Naive thymus-derived CD4-positive, alpha-beta T cell (primary cell): ENCODE measurements around the gene RRAS2. TPM values are rescaled to one million over a fixed set of nuclear protein-coding genes. Genes with fewer than 3 reads are reported as not detected.

ENCODE experiments used
- ATAC-seq: fragments of 150-1000 bp; cut with Tn5 transposase; 2 replicates; pipeline ENCODE4 v1.10.0; 2021; ENCODE audit warnings: mild to moderate bottlenecking, moderate library complexity
- CTCF ChIA-PET: fragments of 350-600 bp; sonication (Branson Sonifier 250); formaldehyde crosslinking; loops from one replicate; lab custom pipeline; 2021; ENCODE audit warnings: antibody characterized with exemption; lab: Charles Lee
- POLR2A ChIA-PET: fragments of 350-600 bp; sonication (Branson Sonifier 250); formaldehyde crosslinking; loops from one replicate; lab custom pipeline; 2021; ENCODE audit warnings: antibody characterized with exemption, inconsistent platforms; lab: Charles Lee
- DNase-seq, 9 donors: peaks; one replicate each; pipeline versions ENCODE4 v3.0.0 to v3.0.0-alpha.2; 2020 to 2022; ENCODE audit warnings: mixed read lengths in 1 of 9
- H3K27ac ChIP-seq: one replicate; pipeline ENCODE4 v1.7.0; 2013; ENCODE audit warnings: mild to moderate bottlenecking, low read depth, low read length, moderate library complexity
- H3K27me3 ChIP-seq, 2 donors: one replicate each; pipeline ENCODE4 v1.7.0; 2013; ENCODE audit warnings: low read length in 2 of 2, mild to moderate bottlenecking in 2 of 2, moderate library complexity in 2 of 2; ENCODE audit not compliant: control insufficient read depth in 2 of 2, insufficient read depth in 2 of 2
- H3K36me3 ChIP-seq, 3 experiments: 1 replicate in 2 of 3; 2 replicates in 1 of 3; pipeline ENCODE4 v1.7.0; 2013; ENCODE audit warnings: low read length in 3 of 3, mild to moderate bottlenecking in 3 of 3, moderate library complexity in 1 of 3; ENCODE audit not compliant: insufficient read depth in 3 of 3, control insufficient read depth in 2 of 3
- H3K4me1 ChIP-seq, 2 donors: one replicate each; pipeline ENCODE4 v1.7.0; 2013; ENCODE audit warnings: low read length in 2 of 2, mild to moderate bottlenecking in 2 of 2, moderate library complexity in 1 of 2; ENCODE audit not compliant: control insufficient read depth in 2 of 2, insufficient read depth in 2 of 2
- H3K4me3 ChIP-seq: 2 replicates; pipeline ENCODE4 v1.7.0; 2013; ENCODE audit warnings: mild to moderate bottlenecking, low read length
- H3K9me3 ChIP-seq, 3 experiments: 1 replicate in 2 of 3; 2 replicates in 1 of 3; pipeline ENCODE4 v1.7.0; 2013; ENCODE audit warnings: low read length in 3 of 3; ENCODE audit not compliant: control insufficient read depth in 2 of 3
- H3K27ac Mint-ChIP-seq, 9 donors: one replicate each; pipeline ENCODE4 v1.8.0; 2020 to 2022; ENCODE audit warnings: mixed read lengths in 9 of 9, mild to moderate bottlenecking in 8 of 9, moderate library complexity in 5 of 9, inconsistent platforms in 2 of 9
- H3K27me3 Mint-ChIP-seq, 5 donors: one replicate each; pipeline ENCODE4 v1.8.0; 2021 to 2022; ENCODE audit warnings: mixed read lengths in 5 of 5, mild to moderate bottlenecking in 1 of 5
- H3K36me3 Mint-ChIP-seq, 5 donors: one replicate each; pipeline ENCODE4 v1.8.0; 2020 to 2022; ENCODE audit warnings: mixed read lengths in 5 of 5, mild to moderate bottlenecking in 3 of 5, inconsistent platforms in 1 of 5
- H3K4me1 Mint-ChIP-seq, 7 donors: one replicate each; pipeline ENCODE4 v1.8.0; 2020 to 2022; ENCODE audit warnings: mixed read lengths in 7 of 7, mild to moderate bottlenecking in 3 of 7, inconsistent platforms in 1 of 7
- H3K4me3 Mint-ChIP-seq, 10 donors: one replicate each; pipeline ENCODE4 v1.8.0; 2020 to 2022; ENCODE audit warnings: mild to moderate bottlenecking in 10 of 10, mixed read lengths in 10 of 10, moderate library complexity in 6 of 10, inconsistent platforms in 2 of 10
- H3K9me3 Mint-ChIP-seq, 11 donors: one replicate each; pipeline ENCODE4 v1.8.0; 2020 to 2022; ENCODE audit warnings: mixed read lengths in 11 of 11, mild to moderate bottlenecking in 4 of 11, inconsistent platforms in 1 of 11, moderate library complexity in 1 of 11
- intact Hi-C, 2 donors: fragments of 100-400 bp; cut with micrococcal nuclease; formaldehyde crosslinking; loops; one replicate each; pipeline ENCODE4 v1.15.1; 2023
- polyA plus RNA-seq, 2 donors: library from polyadenylated mRNA; unstranded; fragments of 300-500 nt; fragmentation: Illumina TruSeq; gene quantifications; one replicate each; pipeline ENCODE4 v1.2.3, GENCODE V29; 2021
- total RNA-seq, 6 experiments: library from RNA in 5 of 6; stranded (reverse) in 5 of 6; gene quantifications; 1 replicate in 5 of 6; 2 replicates in 1 of 6; pipeline ENCODE4 v1.2.3 and lab custom pipeline; 2021 to 2026

RRAS2 gene
- total and polyA plus RNA-seq, 7 experiments from 2014 or later: 6.0 to 55.3 (median 14.6) TPM

- H3K4me1 Mint-ChIP-seq: peaks cover 0 to 47% (median 3%) of the 10 kb centered on the region in 7 donors
- H3K27ac Mint-ChIP-seq: no peak overlapping the region
Observed at GRCh38 chr11:14366936-14367335, 8.0 kb upstream of the RRAS2 start.

GRCh38 chr11:14364322-14364721, 5.3 kb upstream of the RRAS2 start:
- H3K27ac Mint-ChIP-seq: no peak overlapping the region
- Histone ChIP-seq H3K9me3 (no peaks in the 10 kb centered on the region), H3K4me1 (no peaks in the 10 kb centered on the region), H3K4me3 (no peak overlapping the region), H3K27ac (no peak overlapping the region), H3K27me3 (no peaks in the 10 kb centered on the region), H3K36me3 (no peaks in the 10 kb centered on the region)
- DNase-seq (no peak), ATAC-seq (no peak)
- peaks cover 0 to 2% (median 0%) of the 10 kb centered on the region in 5 donors for H3K36me3 Mint-ChIP-seq
- CTCF ChIA-PET: interaction anchor here (0.7 kb wide), 1 partner anchor 291 kb away, joined by 3 read pairs; no protein-coding TSS in a partner anchor
- intact Hi-C loops: no loop called here
- peaks cover 2 to 48% (median 6%) of the 10 kb centered on the region in 7 donors for H3K4me1 Mint-ChIP-seq
- H3K4me3 Mint-ChIP-seq: no peak overlapping the region
- H3K27me3 Mint-ChIP-seq: peaks cover 0 to 5% (median 0%) of the 10 kb centered on the region in 5 donors
- H3K9me3 Mint-ChIP-seq: no peaks in the 10 kb centered on the region
- POLR2A ChIA-PET: no interaction called here

More at GRCh38 chr11:14366936-14367335, 8.0 kb upstream of the RRAS2 start:
- DNase-seq (no peak), ATAC-seq (no peak)
- intact Hi-C loops: no loop called here
- Histone ChIP-seq H3K36me3 (no peaks in the 10 kb centered on the region), H3K4me3 (no peak overlapping the region), H3K27ac (no peak overlapping the region), H3K9me3 (no peaks in the 10 kb centered on the region), H3K27me3 (no peaks in the 10 kb centered on the region), H3K4me1 (no peaks in the 10 kb centered on the region)
- H3K36me3 Mint-ChIP-seq: peaks cover 0 to 2% (median 0%) of the 10 kb centered on the region in 5 donors
- ChIA-PET CTCF (no interaction called here), POLR2A (no interaction called here)
- no peaks in the 10 kb centered on the region for H3K9me3 Mint-ChIP-seq
- H3K27me3 Mint-ChIP-seq: no peaks in the 10 kb centered on the region
- peak overlapping the region in 1 of 10 donors; percentile 45 for H3K4me3 Mint-ChIP-seq

- POLR2A ChIA-PET: interaction anchor here (0.8 to 0.9 kb wide), 2 partner anchors 9 to 17 kb away, joined by 3 read pairs; no protein-coding TSS in a partner anchor
- intact Hi-C loops: no loop called here
- no peak overlapping the region for H3K27ac Mint-ChIP-seq
- H3K4me3 ChIP-seq: no peak overlapping the region
- H3K9me3 Mint-ChIP-seq: no peaks in the 10 kb centered on the region
- DNase-seq (no peak), ATAC-seq (no peak)
- no peaks in the 10 kb centered on the region for H3K36me3 ChIP-seq
- peaks cover 0 to 6% (median 0%) of the 10 kb centered on the region in 5 donors for H3K27me3 Mint-ChIP-seq
- CTCF ChIA-PET: interaction anchor here (0.7 to 1.0 kb wide), 2 partner anchors 16 to 284 kb away, joined by 3 read pairs; no protein-coding TSS in a partner anchor
- H3K4me1 Mint-ChIP-seq: peaks cover 8 to 45% (median 13%) of the 10 kb centered on the region in 7 donors
- peaks cover 0 to 2% of the 10 kb centered on the region in 2 donors for H3K4me1 ChIP-seq
- no peaks in the 10 kb centered on the region for H3K27me3 ChIP-seq
- no peaks in the 10 kb centered on the region for H3K9me3 ChIP-seq
- no peak overlapping the region for H3K27ac ChIP-seq
- no peak overlapping the region for H3K4me3 Mint-ChIP-seq
- peaks cover 0 to 2% (median 0%) of the 10 kb centered on the region in 5 donors for H3K36me3 Mint-ChIP-seq
Observed at GRCh38 chr11:14362611-14363010, 3.6 kb upstream of the RRAS2 start.

GRCh38 chr11:14361951-14362350, 3.0 kb upstream of the RRAS2 start:
- H3K4me1 Mint-ChIP-seq: peaks cover 14 to 45% (median 16%) of the 10 kb centered on the region in 7 donors
- intact Hi-C loops: no loop called here
- ATAC-seq (no peak), DNase-seq (no peak)
- H3K27ac Mint-ChIP-seq: no peak overlapping the region
- POLR2A ChIA-PET: interaction anchor here (0.9 kb wide), 1 partner anchor 16 kb away, joined by 3 read pairs; no protein-coding TSS in a partner anchor
- no peaks in the 10 kb centered on the region for H3K9me3 Mint-ChIP-seq
- Histone ChIP-seq H3K36me3 (no peaks in the 10 kb centered on the region), H3K27ac (no peak overlapping the region), H3K27me3 (no peaks in the 10 kb centered on the region), H3K9me3 (no peaks in the 10 kb centered on the region), H3K4me3 (no peak overlapping the region), H3K4me1 (peaks cover 6 to 7% of the 10 kb centered on the region in 2 donors)
- peaks cover 0 to 3% (median 0%) of the 10 kb centered on the region in 5 donors for H3K36me3 Mint-ChIP-seq
- CTCF ChIA-PET: interaction anchor here (0.7 to 1.0 kb wide), 2 partner anchors 16 to 283 kb away, joined by 3 read pairs; no protein-coding TSS in a partner anchor
- H3K4me3 Mint-ChIP-seq: no peak overlapping the region
- H3K27me3 Mint-ChIP-seq: peaks cover 0 to 6% (median 0%) of the 10 kb centered on the region in 5 donors

GRCh38 chr11:14360976-14361375, 2.0 kb upstream of the RRAS2 start:
- H3K36me3 Mint-ChIP-seq: peaks cover 0 to 9% (median 0%) of the 10 kb centered on the region in 5 donors
- no peaks in the 10 kb centered on the region for H3K27me3 ChIP-seq
- no peaks in the 10 kb centered on the region for H3K9me3 Mint-ChIP-seq
- H3K4me1 Mint-ChIP-seq: peaks cover 18 to 45% (median 24%) of the 10 kb centered on the region in 7 donors
- POLR2A ChIA-PET: interaction anchor here (0.7 kb wide), 1 partner anchor 293 kb away, joined by 3 read pairs; no protein-coding TSS in a partner anchor
- peaks cover 0 to 6% (median 0%) of the 10 kb centered on the region in 5 donors for H3K27me3 Mint-ChIP-seq
- H3K27ac ChIP-seq: no peak overlapping the region
- H3K27ac Mint-ChIP-seq: no peak overlapping the region
- no peak overlapping the region for H3K4me3 Mint-ChIP-seq
- ATAC-seq: no peak
- intact Hi-C loops: no loop called here
- no peaks in the 10 kb centered on the region for H3K36me3 ChIP-seq
- peaks cover 7% of the 10 kb centered on the region in 2 donors for H3K4me1 ChIP-seq
- H3K9me3 ChIP-seq: no peaks in the 10 kb centered on the region
- no peak for DNase-seq
- no peak overlapping the region for H3K4me3 ChIP-seq
- CTCF ChIA-PET: no interaction called here

GRCh38 chr11:14359501-14360031, 583 bp upstream of the RRAS2 start:
- peak overlapping the region; percentile 52 for H3K4me3 ChIP-seq
- ATAC-seq (no peak), DNase-seq (no peak)
- ChIA-PET POLR2A (no interaction called here), CTCF (no interaction called here)
- H3K36me3 ChIP-seq: no peaks in the 10 kb centered on the region
- intact Hi-C loops: loop anchor here (1.0 to 10.0 kb wide), 12 partner anchors 39 to 1082 kb away; partner anchors contain the start of genes FAR1 (in 2 of the 2), BMAL1 (in 1 of the 2), COPB1 (in 1 of the 2) and CYP2R1 (in 1 of the 2)
- no peaks in the 10 kb centered on the region for H3K9me3 ChIP-seq
- no peaks in the 10 kb centered on the region for H3K27me3 ChIP-seq
- peaks cover 22 to 50% (median 26%) of the 10 kb centered on the region in 7 donors for H3K4me1 Mint-ChIP-seq
- H3K27ac Mint-ChIP-seq: peak overlapping the region in 5 of 9 donors; percentile 10 to 51 (median 44)
- H3K27me3 Mint-ChIP-seq: peaks cover 0 to 6% (median 0%) of the 10 kb centered on the region in 5 donors
- peaks cover 0 to 11% (median 0%) of the 10 kb centered on the region in 5 donors for H3K36me3 Mint-ChIP-seq
- H3K9me3 Mint-ChIP-seq: no peaks in the 10 kb centered on the region
- H3K27ac ChIP-seq: no peak overlapping the region
- H3K4me3 Mint-ChIP-seq: peak overlapping the region; percentile 61 to 97 (median 78)
- H3K4me1 ChIP-seq: peaks cover 7% of the 10 kb centered on the region in 2 donors
